SK-N-MC (cell line): ENCODE results near the gene SYTL1.

ENCODE experiments used
- EZH2 ChIP-seq: fragments of 200-600 bp; sonication (generic); IDR thresholded peaks from one replicate; pipeline ENCODE4 v1.6.1; 2017; ENCODE audit warnings: antibody characterized with exemption
- FOXP2 ChIP-seq: optimal IDR thresholded peaks from 2 replicates; pipeline ENCODE3; 2011; ENCODE audit warnings: mild to moderate bottlenecking, moderate library complexity; ENCODE audit not compliant: insufficient read depth; ENCODE audit errors: extremely low read length, control extremely low read depth
- POLR2AphosphoS5 ChIP-seq: IDR thresholded peaks from 2 replicates; pipeline ENCODE4 v1.6.1; 2012; ENCODE audit warnings: mild to moderate bottlenecking, low read depth, low read length, borderline replicate concordance

- TF ChIP-seq EZH2 (no peak), POLR2AphosphoS5 (no peak), FOXP2 (no peak)
Observed at GRCh38 chr1:27303509-27303908, 38.3 kb upstream of the SYTL1 start.
